ENCODE results near the gene NFIA.

The NFIA gene

DNA sequence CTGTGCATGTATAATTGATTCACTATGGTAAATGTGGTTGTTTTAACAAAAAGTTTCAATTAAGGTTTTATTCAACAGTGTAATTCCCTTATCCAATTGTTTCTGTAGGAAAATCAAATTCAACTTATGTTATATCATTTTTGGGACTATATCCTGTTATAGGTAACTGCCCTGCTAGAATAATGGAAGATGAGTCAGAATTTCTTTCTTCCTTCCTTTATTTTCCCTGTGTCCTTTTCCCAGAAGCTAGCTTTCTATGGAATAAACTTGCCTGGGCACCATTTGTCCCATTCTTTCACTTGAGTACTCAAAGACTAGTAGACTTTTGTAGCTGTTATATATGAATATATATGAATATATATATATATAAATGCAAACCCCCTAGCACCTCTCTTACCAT, 341.3 kb downstream of the NFIA start:
- TF ChIP-seq, protein P1, sequence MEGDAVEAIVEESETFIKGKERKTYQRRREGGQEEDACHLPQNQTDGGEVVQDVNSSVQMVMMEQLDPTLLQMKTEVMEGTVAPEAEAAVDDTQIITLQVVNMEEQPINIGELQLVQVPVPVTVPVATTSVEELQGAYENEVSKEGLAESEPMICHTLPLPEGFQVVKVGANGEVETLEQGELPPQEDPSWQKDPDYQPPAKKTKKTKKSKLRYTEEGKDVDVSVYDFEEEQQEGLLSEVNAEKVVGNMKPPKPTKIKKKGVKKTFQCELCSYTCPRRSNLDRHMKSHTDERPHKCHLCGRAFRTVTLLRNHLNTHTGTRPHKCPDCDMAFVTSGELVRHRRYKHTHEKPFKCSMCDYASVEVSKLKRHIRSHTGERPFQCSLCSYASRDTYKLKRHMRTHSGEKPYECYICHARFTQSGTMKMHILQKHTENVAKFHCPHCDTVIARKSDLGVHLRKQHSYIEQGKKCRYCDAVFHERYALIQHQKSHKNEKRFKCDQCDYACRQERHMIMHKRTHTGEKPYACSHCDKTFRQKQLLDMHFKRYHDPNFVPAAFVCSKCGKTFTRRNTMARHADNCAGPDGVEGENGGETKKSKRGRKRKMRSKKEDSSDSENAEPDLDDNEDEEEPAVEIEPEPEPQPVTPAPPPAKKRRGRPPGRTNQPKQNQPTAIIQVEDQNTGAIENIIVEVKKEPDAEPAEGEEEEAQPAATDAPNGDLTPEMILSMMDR (IDR thresholded peaks at IDR 0.05; ENCODE audit: extremely low read depth, missing control alignments), result no peak
- DNase-seq (ENCODE audit: low spot score), result no peak

DNA sequence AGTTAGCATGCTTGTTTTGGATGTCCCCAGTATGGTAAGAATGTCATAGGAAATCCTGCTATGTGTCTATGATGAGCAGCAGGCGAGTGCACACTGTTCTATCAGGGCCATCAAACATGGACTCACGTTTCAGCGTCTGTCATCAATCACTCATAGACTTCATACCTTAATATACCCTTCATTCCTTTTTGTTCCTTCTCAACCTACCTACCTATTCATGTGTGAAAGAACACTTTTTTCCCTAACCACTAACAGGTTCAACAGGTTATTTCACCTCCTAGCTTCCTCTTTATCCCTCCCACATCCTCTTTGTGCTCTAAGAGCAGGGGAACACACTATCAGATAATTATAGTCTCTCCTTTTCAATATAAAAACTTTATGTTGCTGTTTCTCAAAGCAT, 342.0 kb downstream of the NFIA start:
- TF ChIP-seq, protein P1 (IDR thresholded peaks at IDR 0.05; ENCODE audit: extremely low read depth, missing control alignments), result no peak
- DNase-seq (ENCODE audit: low spot score), result no peak

- TF ChIP-seq, protein P1 (IDR thresholded peaks at IDR 0.05; ENCODE audit: extremely low read depth, missing control alignments), result no peak
- no peak for DNase-seq (ENCODE audit: low spot score)
Observed at GRCh38 chr1:61425040-61425439, 342.7 kb downstream of the NFIA start.

- TF ChIP-seq, protein P1 (IDR thresholded peaks at IDR 0.05; ENCODE audit: extremely low read depth, missing control alignments), result no peak
- no peak for DNase-seq (ENCODE audit: low spot score)
Observed at GRCh38 chr1:61426254-61426653, 343.9 kb downstream of the NFIA start.

- no peak for DNase-seq (ENCODE audit: low spot score)
- TF ChIP-seq, protein P1 (IDR thresholded peaks at IDR 0.05; ENCODE audit: extremely low read depth, missing control alignments), result no peak
Observed at GRCh38 chr1:61426885-61427284, 344.5 kb downstream of the NFIA start.

- no peak for DNase-seq (ENCODE audit: low spot score)
- TF ChIP-seq, protein P1 (IDR thresholded peaks at IDR 0.05; ENCODE audit: extremely low read depth, missing control alignments), result no peak
Observed at GRCh38 chr1:61427510-61427909, 345.1 kb downstream of the NFIA start.

DNA sequence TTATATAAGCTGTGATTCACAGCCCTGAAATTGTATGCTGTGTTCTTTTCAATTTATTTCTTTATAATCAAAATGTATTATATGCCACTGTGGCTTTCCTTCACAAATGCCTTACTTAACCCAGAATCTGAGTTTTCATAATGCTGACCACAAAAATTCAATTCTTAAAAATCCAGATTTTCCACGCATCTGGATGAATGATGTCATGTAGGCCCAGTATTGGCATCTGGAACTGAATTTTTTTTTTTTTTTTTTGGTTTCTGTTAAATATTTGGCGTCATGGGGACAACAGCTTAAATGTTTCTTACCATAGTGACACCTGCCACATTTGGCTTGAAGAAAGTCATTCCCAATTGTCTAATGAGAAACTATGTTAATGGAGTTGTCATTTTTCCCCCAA, 345.8 kb downstream of the NFIA start:
- no peak for DNase-seq (ENCODE audit: low spot score)
- TF ChIP-seq, protein P1 (IDR thresholded peaks at IDR 0.05; ENCODE audit: extremely low read depth, missing control alignments), result no peak
